Stimulated activated CD4-positive, alpha-beta T cell treated with anti-CD3 and anti-CD28 coated beads, Interleukin-2, amount 100 ng/mL, for 48 hours (primary cell): ENCODE measurements around the gene IGFBP6.

ENCODE experiments used
- DNase-seq, 2 donors: peaks; one replicate each; pipeline ENCODE4 v3.0.0-alpha.2; 2020

Gene IGFBP6

DNA sequence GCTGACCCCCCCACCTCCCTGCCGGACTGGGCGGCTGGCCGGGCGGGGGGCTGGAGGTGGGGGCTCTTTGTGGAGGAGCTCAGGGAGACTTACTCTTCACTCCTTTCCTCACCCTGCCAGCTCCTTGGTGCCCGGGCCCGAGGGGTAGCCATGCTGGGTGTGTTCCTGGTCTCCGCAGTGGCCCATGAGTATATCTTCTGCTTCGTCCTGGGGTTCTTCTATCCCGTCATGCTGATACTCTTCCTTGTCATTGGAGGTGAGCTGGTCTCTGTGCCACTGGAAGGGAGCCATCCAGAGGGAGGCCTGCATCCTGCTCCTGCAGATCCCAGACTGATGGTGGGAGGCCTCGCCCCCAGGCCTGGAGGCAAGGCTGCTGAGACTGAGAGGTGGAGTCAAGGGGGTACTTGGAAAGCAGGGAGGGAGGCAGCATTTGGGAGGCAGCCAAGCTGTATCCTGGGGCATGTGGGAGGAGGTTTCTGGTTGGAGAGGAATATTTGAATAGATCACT lies 25.5 kb downstream of the IGFBP6 start:
- DNase-seq, result no peak

DNA sequence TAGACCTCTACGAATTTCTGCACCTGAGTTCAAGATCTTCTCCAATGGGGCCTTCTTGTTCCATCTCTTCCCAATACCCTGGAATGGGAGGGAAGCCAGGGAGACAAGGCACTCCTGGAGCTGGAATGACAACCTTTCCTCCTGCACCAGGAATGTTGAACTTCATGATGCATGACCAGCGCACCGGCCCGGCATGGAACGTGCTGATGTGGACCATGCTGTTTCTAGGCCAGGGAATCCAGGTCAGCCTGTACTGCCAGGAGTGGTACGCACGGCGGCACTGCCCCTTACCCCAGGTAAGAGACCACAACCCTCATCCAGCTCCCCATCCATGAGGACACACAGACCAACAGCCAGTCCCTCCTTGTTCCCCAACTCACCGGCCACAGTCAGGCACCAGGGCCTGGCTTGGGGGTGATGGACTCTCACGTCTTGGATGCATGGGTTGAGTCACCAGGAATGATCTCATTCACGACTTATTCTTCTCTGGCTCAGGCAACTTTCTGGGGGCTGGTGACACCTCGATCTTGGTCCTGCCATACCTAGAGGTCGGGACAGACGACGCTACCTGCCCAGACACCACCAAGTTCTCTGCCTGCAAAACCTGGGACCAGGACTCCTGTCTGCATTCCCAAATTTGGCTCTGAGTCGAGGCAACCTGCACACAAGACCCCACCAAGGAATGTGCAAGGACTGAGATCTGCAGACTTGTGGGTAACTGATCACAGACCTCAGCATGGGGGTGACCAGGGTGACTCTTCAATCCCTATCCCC lies 26.3 kb downstream of the IGFBP6 start:
- no peak for DNase-seq

DNA sequence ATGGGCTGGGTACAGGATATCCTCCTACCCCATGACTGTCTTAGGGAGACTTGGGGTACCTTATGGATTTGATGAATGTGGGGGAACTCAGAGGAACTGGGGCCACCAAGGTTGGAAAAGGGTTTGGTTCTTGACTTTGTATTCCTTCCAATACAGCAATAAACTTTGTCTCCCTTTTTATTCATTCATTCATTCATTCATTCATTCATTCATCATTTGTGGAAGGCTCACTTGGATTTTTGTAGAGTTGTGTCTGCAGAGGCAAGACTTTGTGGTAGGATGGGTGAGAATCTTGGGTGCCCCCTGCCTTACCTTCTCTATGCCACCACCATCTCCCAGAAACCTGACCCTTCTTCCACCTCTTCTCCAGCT lies 26.9 kb downstream of the IGFBP6 start:
- DNase-seq, result no peak

DNA sequence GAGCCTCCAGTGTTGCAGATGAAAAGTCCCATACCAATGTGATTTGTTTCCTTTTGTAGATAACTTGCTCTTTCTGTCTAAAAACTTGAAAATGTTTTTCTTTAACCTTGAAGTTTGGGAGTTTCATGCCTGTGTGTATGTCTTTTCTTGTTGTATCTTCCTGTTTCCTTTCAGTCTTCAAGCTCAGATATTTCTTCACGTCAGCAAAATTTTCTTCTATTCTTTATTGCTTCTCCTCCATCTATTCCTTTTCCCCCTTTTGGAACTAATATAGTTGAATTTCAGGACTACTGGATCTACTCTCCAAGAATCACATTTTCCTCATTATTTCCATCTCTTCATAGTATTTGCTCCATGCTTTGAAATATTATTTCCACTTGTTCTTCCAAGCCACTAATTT lies 29.7 kb downstream of the IGFBP6 start:
- no peak for DNase-seq

DNA sequence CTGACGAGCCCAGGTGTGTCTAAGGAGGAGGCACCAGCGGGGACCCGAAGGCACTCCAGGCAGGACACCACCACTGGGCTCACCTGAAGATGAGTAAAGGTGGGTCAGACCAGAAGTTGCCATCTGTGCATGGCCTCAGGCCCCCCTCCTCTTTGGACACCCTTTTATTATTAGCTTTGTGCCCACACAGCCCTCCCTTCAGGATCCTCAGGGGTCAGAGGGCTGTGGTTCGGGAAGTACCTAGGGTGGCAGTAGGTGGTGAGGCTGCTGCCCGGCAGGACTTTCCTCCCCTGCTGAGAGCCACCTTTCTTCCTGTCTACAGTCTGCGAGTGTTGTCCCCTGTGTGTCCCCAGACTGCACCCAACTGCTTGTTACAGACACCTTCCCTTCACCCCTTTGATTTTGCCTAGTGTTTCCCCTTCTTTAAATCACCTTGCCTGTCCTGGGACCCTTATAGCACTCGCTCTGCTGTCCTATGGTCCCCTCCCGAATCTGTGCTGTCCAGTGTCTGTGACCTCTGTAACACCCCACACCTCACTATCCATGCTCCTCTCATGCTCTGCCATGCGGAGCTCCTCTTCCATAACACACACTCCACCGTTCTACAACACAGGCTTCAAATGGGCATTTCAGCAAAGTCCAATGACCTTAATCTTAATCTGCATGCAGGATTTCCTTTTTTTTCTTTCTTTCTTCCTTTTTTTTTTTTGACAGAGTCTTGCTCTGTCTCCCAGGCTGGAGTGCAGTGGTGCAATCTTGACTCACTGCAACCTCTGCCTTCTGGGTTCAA lies 31.5 kb downstream of the IGFBP6 start:
- no peak for DNase-seq

DNA sequence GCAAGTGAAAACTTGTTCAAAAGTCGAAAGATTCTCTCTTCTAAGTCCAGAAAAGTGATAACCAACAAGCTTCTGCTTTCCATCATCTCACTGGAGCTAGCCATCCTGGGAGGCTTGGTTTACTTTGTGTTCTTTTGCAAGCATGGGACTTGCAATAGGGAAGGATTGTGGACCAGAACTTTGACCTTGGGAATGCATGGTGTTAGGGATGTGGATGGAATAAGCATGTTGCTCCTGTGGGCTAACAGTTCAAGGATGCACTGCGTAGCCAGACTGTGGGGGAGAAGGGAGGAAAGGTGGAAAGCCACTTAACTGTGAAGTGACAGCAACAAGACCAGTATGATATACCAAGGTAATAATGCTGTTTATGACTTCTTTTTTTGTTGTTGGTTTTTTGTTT lies 34.4 kb downstream of the IGFBP6 start:
- DNase-seq, result no peak

DNA sequence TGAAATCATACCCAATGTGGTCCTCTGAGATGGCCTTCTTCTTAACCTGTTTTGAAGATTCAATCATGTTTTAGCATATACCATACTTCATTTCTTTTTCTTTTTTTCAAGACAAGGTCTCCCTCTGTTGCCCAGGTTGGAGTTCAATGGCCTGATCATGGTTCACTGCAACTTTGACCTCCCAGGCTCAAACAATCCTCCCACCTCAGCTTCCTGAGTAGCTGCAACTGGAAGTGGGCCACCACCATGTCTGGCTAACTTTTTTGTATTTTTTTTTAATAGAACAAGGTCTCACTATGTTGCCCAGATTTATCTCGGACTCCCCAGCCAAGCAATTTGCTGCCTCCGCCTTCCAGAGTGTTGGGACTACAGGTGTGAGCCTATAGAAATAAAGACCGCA lies 36.3 kb downstream of the IGFBP6 start:
- DNase-seq, result no peak

DNA sequence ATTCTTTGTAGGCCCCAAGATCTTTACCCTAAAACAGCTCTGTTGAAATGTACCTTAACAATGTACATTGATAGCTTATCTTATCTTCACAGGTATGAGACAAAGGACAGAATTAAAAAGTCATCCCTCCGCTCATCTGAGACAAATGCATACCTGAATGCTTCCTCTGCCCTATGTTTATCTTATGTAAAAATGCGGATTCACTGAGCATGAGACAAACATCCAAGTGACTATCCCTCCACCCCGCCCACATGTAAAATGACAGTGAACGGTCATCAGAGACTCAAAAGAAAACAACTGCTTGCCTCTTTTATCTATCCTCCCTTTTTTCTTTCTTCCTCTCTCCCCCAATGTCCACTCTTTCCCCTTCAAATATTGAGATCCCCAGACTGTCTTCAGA lies 45.9 kb downstream of the IGFBP6 start:
- DNase-seq, result no peak

DNA sequence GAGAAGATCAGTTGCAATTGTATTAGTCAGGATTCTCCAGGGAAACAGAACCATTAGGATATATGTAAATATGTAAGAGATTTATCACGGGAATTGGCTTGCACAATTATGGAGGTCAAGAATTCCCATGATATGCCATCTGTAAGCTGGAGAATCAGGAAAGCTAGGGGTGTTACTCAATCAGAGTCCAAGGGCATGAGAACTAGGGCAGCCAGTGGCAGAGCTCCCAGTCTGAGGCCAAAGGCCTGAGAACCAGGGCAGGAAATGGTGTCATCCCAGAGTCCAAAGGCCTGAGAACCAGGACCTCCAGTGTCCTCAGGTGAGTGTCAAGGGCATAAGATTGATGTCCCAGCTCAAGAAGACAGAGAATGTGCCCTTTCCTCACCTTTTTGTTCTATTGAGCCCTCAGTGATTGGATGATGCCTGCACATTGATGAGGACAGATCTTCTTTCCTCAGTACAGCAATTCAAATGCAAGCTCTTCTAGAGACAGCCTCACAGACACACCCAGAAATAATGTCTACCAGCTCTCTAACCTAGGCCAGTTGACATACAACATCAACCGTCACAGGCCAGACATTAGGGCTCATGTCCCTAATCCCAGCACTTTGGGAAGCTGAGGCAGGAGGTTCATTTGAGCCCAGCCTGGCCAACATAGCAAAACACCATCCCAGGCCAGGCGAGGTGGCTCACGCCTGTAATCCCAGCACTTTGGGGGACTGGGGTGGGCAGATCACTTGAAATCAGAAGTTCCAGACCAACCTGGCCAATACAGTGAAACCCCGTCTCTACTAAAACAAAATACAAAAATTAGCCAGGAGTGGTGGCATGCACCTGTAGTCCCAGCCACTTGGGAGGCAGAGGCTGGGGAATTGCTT lies 48.2 kb downstream of the IGFBP6 start:
- no peak for DNase-seq

DNA sequence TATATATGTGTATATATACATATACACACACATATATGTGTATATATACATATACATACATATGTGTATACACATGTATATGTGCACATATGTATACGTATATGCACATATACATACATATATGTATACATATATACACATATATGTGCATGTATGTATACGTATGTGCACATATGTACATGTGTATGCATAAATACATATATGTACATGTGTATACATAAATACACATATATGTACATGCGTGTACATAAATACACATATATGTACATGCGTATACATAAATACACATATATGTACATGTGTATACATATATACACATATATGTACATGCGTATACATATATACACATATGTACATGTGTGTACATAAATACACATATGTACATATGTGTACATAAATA lies 49.7 kb downstream of the IGFBP6 start:
- no peak for DNase-seq

DNA sequence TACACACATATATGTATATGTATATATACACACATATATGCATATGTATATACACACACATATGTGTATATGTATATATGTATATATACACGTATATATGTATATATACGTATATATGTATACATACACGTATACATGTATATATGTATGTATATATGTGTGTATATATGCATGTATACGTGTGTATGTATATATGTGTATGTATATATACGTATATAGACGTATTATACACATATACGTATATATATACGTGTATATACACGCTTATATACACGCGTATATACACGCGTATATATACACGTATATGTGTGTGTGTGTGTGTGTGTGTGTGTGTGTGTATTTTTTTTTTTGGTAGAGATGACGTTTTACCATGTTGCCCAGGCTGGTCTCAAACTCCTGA lies 50.2 kb downstream of the IGFBP6 start:
- DNase-seq, result no peak

DNA sequence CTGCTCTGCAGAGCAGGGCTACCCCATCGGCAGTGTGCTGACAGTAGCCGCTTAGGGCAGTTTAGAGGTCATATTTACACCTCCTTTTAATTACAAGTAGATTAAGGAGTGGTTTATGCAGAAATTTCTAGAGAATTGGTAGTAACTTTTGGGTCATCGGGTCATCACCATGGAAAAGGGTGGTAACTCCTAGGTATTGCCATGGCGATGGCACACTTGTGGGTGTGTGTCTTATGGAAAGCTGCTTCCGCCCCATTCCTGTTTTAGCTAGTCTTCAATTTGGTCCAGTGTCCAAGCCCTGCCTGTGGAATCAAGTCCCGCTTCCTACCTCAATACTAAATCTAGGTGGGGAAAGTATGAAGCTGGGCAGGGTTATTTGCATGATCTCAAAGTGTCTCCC lies 53.6 kb downstream of the IGFBP6 start:
- DNase-seq, result no peak
